VCaP (cell line): ENCODE measurements around the gene ALX4.

Experiments used
- H3K27ac ChIP-seq: fragments of 450-650 bp; 2 replicates; pipeline ENCODE4 v1.5.1; 2017
- TF ChIP-seq, protein P1 (sequence below): fragments of 450-650 bp; conservative IDR thresholded peaks from 2 replicates; pipeline ENCODE4 v1.5.1; 2017; ENCODE audit warnings: mild to moderate bottlenecking, moderate library complexity

ALX4 gene

GRCh38 chr11:44335052-44335760 lies 25.3 kb upstream of the ALX4 start:
- no peak overlapping the region for H3K27ac ChIP-seq
- TF ChIP-seq, protein P1, sequence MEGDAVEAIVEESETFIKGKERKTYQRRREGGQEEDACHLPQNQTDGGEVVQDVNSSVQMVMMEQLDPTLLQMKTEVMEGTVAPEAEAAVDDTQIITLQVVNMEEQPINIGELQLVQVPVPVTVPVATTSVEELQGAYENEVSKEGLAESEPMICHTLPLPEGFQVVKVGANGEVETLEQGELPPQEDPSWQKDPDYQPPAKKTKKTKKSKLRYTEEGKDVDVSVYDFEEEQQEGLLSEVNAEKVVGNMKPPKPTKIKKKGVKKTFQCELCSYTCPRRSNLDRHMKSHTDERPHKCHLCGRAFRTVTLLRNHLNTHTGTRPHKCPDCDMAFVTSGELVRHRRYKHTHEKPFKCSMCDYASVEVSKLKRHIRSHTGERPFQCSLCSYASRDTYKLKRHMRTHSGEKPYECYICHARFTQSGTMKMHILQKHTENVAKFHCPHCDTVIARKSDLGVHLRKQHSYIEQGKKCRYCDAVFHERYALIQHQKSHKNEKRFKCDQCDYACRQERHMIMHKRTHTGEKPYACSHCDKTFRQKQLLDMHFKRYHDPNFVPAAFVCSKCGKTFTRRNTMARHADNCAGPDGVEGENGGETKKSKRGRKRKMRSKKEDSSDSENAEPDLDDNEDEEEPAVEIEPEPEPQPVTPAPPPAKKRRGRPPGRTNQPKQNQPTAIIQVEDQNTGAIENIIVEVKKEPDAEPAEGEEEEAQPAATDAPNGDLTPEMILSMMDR = no peak

DNA sequence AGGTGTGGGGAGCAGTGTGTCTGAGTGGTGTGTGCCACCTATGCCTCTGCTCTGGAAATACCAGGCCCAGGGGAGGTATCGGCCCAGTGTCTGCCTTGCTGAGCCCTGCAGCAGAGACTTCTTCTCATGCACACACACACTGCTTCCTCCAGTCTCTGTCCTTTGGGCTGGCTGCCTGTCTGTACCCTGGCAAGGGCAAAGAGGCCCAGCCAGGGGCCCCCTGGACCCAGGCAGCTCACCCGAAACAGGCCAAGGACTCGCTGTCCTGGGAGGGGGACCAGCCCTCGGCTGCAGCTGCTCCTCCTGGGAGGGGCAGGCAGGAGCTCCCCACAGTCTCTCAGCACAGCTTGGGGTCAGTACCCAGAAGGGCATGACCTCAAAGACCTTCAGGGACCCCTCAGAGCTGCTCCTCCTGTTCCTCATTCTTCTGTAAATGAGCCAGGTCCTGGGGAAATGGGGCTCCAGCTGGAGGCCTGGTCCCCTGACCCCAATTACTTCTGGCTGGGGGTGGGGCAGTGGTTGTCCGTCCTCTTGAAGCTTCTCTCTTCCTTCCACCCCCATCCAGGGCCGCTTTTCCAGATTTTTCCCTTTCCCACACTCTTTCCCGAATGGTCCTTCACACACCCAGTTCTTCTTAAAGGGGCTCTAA lies 24.5 kb upstream of the ALX4 start:
- no peak overlapping the region for H3K27ac ChIP-seq
- TF ChIP-seq, protein P1 = no peak

DNA sequence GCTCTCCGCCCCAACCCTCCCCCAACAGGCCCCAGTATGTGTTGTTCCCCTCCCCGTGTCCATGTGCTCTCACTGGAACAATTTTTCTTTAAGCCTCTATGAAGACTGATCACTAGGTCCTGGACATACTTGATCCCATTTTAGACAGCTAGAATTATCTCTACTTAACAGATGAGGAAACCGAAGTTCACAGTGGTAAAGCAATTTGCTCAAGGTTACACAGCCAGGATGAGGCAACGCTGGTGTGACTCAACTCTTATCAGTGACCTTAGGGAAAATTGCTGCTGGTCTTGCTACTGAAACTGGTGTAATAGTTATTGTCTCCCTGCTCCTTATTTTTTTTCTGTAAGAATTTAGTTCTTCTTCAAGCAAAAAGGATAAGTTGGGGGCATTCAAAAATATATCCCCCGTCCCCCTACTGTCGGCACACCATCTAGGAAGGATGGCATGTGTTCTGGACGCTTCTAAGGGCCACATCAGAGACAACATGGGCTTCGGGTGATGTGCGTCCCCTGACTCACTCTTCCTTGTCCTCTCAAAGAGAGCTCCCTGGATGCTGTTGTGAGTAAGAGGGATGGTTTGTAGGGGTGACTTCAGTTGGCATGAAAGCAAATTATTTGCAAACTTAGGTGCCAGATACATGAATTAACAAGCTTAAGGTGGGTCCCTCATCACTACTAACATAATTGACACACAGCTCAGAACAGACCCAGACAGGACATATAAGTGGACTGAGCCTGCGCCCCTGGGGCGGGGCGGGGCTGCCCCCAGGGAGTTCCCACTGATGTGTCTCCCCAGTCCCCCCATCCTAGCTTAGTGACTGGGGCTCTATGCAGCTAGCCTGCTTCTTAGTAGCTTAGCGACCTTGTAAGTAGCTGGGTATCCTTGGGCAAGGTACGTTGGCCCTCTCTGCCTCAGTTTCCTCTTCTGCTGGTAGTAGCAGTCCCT lies 23.6 kb upstream of the ALX4 start:
- TF ChIP-seq, protein P1 = no peak
- H3K27ac ChIP-seq = no peak overlapping the region

DNA sequence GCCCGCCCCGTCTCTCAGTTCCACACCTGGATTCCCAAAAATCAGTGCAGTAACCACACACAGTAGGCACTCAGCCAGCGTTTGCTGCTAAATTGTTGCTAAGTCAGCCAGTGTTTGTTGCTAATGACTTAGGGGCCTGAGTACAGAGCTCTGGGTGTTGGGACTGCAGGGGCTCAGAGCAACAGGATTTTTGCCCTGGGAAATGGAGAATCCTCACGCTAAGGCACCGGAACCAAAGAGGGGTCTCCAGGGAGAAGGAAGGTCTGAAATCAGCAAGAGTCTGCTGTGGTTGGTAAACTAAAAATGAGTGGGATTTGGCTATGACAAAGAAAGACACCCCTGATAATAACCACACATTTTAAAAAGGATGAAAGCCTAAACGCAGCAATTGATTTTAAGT lies 22.7 kb upstream of the ALX4 start:
- H3K27ac ChIP-seq = no peak overlapping the region

GRCh38 chr11:44329472-44330230 lies 19.7 kb upstream of the ALX4 start:
- H3K27ac ChIP-seq = no peak overlapping the region
- TF ChIP-seq, protein P1 = no peak

More for the DNA sequence above, 22.7 kb upstream of the ALX4 start:
- TF ChIP-seq, protein P1 = no peak

DNA sequence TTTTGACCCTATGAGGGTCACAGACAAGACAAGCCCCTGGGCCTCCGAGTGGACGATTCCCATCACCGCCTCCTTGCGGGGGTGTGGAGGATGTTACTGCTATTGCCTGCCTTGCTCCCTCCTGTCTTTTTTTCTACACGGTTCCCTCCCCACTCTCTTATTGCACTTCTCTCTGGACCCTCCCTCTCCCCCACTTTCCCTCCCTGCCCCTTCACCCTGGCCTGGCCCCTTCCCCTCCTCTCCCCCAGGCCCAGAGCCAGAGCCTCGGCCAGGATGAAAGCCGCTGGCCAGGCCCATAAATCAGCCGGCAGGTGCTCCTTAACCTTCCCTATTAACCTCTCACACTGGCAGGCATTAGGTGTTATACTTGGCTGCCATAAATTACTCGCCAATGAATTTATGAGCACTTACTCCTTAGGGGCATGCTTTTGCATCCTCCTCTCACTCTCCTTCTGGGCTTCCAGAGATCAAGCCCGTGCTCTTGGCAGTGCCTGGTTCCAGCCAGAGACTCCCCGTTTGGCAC lies 18.3 kb upstream of the ALX4 start:
- TF ChIP-seq, protein P1 = no peak
- no peak overlapping the region for H3K27ac ChIP-seq
